GM23248 (cell line): ENCODE measurements around the gene GPRIN1. TPM values are rescaled to one million over a fixed set of nuclear protein-coding genes. Genes with fewer than 3 reads are reported as not detected.
A peak's percentile ranks its signal among the peaks of the same experiment; 100 is the strongest.

Experiments
- DNase-seq: peaks from one replicate; pipeline ENCODE4 v3.0.0-alpha.2; 2015
- H2AFZ ChIP-seq: fragments of 200-600 bp; sonication (generic); 2 replicates; pipeline ENCODE4 v1.6.1; 2016; ENCODE audit warnings: antibody characterized with exemption
- H3F3A ChIP-seq: fragments of 200-600 bp; sonication (generic); 2 replicates; pipeline ENCODE4 v1.6.1; 2016; ENCODE audit warnings: mild to moderate bottlenecking, antibody characterized with exemption, mixed run types; ENCODE audit not compliant: insufficient read depth
- H3K27ac ChIP-seq: fragments of 200-600 bp; sonication (generic); 2 replicates; pipeline ENCODE4 v1.5.1; 2016; ENCODE audit warnings: mild to moderate bottlenecking
- H3K27me3 ChIP-seq: fragments of 200-600 bp; sonication (generic); replicated peaks from 2 replicates; pipeline ENCODE4 v1.6.1; 2016; ENCODE audit warnings: mild to moderate bottlenecking; ENCODE audit not compliant: insufficient read depth
- H3K36me3 ChIP-seq: fragments of 200-600 bp; sonication (generic); 2 replicates; pipeline ENCODE4 v1.6.1; 2016; ENCODE audit warnings: low read depth, mild to moderate bottlenecking
- H3K4me1 ChIP-seq: fragments of 200-600 bp; sonication (generic); 2 replicates; pipeline ENCODE4 v1.6.1; 2016; ENCODE audit warnings: mild to moderate bottlenecking; ENCODE audit not compliant: insufficient read depth
- H3K4me2 ChIP-seq: fragments of 200-600 bp; sonication (generic); one replicate; pipeline ENCODE4 v1.6.1; 2016; ENCODE audit warnings: mild to moderate bottlenecking; ENCODE audit not compliant: unreplicated experiment
- H3K4me3 ChIP-seq: fragments of 200-600 bp; sonication (generic); 2 replicates; pipeline ENCODE4 v1.5.1; 2016; ENCODE audit warnings: mild to moderate bottlenecking
- H3K79me2 ChIP-seq: fragments of 200-600 bp; sonication (generic); 2 replicates; pipeline ENCODE4 v1.6.1; 2016; ENCODE audit warnings: mild to moderate bottlenecking; ENCODE audit not compliant: insufficient read depth
- H3K9ac ChIP-seq: fragments of 200-600 bp; sonication (generic); 2 replicates; pipeline ENCODE4 v1.6.1; 2016; ENCODE audit warnings: mild to moderate bottlenecking
- H3K9me2 ChIP-seq: fragments of 200-600 bp; sonication (generic); 2 replicates; pipeline ENCODE4 v1.6.1; 2016; ENCODE audit warnings: mixed run types, mild to moderate bottlenecking, moderate library complexity; ENCODE audit not compliant: insufficient read depth
- H3K9me3 ChIP-seq: fragments of 200-600 bp; sonication (generic); one replicate; pipeline ENCODE4 v1.6.1; 2017; ENCODE audit warnings: low read depth
- H4K20me1 ChIP-seq: fragments of 200-600 bp; sonication (generic); 2 replicates; pipeline ENCODE4 v1.6.0; 2016; ENCODE audit not compliant: insufficient read depth
- EZH2 ChIP-seq: fragments of 200-600 bp; sonication (generic); IDR thresholded peaks from 2 replicates; pipeline ENCODE4 v1.6.1; 2018; ENCODE audit warnings: antibody characterized with exemption, mild to moderate bottlenecking; ENCODE audit not compliant: insufficient read depth, poor library complexity, severe bottlenecking
- EZH2phosphoT487 ChIP-seq: fragments of 200-600 bp; sonication (generic); IDR thresholded peaks from 2 replicates; pipeline ENCODE4 v1.6.1; 2018; ENCODE audit warnings: antibody characterized with exemption, moderate library complexity, mild to moderate bottlenecking, low read depth; ENCODE audit not compliant: insufficient read depth
- WGBS, 2 experiments: methylation state at CpG; one replicate each; pipeline ENCODE4 v1.1.6; 2015 to 2017; ENCODE audit warnings: low lambda C conversion rate in 2 of 2, low coverage in 1 of 2; ENCODE audit errors: missing lambda C conversion rate in 2 of 2; 5-methylcytosine and 5-hydroxymethylcytosine counted together
- in situ Hi-C: fragments of 300-500 bp; cut with MboI; formaldehyde crosslinking; loops from 2 replicates; pipeline ENCODE4 v1.15.0; 2020
- polyA plus RNA-seq: library from polyadenylated mRNA; unstranded; fragments of >200 nt; fragmentation: Nextera tagmentation; extraction: Ambion mirVana; gene quantifications from 2 replicates; pipeline ENCODE4 v1.2.1, GENCODE V29; 2016
- total RNA-seq: library from RNA; depleted of rRNA; stranded (reverse); fragments of >200 nt; shearing (Covaris generic); gene quantifications from 2 replicates; pipeline ENCODE4 v1.2.3, GENCODE V29; 2014

Gene GPRIN1
- total and polyA plus RNA-seq, 2 experiments from 2014 or later = 1.2 to 4.8 TPM

DNA sequence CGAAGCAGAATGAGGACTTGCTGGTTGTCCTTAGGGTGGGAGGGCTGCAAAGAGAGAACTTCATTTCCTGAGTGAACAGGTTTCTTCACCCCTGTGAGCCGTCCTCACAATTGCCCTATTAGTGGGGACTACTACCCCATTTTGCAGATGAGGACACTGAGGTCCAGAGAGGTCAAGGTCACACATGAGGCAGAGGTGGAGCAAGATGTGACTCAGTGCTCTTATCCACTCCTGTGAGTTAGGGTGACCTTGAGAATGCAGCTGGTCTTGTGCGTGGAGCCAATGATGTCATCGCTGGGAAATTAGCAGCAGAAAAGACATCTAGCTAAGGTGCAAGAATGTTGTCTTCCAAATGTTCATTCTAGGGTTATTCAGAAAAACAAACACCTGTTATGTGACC lies 26.9 kb downstream of the GPRIN1 start:
- in situ Hi-C loops = no loop called here
- no peaks in the 10 kb centered on the region for H3K27me3 ChIP-seq

DNA sequence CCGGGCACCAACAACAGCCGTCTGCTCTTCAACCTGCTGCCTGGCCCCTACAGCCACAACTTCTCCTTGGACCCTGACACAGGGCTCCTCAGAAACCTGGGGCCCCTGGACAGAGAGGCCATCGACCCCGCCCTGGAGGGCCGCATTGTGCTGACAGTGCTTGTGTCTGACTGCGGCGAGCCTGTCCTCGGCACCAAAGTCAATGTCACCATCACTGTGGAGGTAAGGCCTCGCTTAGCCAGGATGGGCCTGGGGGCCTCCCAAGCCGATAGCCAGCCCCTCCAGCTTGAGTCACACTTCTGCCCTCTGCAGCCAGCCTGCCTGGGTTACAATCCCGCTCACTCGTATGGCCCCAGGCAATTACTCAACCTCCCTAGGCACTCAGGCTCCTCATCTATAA lies 28.6 kb downstream of the GPRIN1 start:
- Histone ChIP-seq H3K4me3 (no peak overlapping the region), H3K36me3 (no peaks in the 10 kb centered on the region), H4K20me1 (no peaks in the 10 kb centered on the region), H3K4me1 (no peaks in the 10 kb centered on the region), H2AFZ (no peak overlapping the region), H3F3A (no peaks in the 10 kb centered on the region), H3K79me2 (no peaks in the 10 kb centered on the region), H3K27ac (no peak overlapping the region), H3K9me2 (no peaks in the 10 kb centered on the region), H3K4me2 (no peak overlapping the region), H3K27me3 (no peaks in the 10 kb centered on the region), H3K9ac (no peak overlapping the region), H3K9me3 (no peaks in the 10 kb centered on the region)
- 73 to 74% methylated on average over 12 of the region's 12 CpGs for WGBS, 2 experiments
- DNase-seq = no peak
- in situ Hi-C loops = no loop called here
- TF ChIP-seq EZH2 = no peak
- no peak for TF ChIP-seq EZH2phosphoT487

More for the DNA sequence above, 26.9 kb downstream of the GPRIN1 start:
- no peak overlapping the region for H3K9ac ChIP-seq
- H3F3A ChIP-seq = no peaks in the 10 kb centered on the region
- no peaks in the 10 kb centered on the region for H3K36me3 ChIP-seq
- no peaks in the 10 kb centered on the region for H3K79me2 ChIP-seq
- H3K4me1 ChIP-seq = no peaks in the 10 kb centered on the region
- H3K4me2 ChIP-seq = no peak overlapping the region
- H2AFZ ChIP-seq = no peak overlapping the region
- no peak for DNase-seq
- H3K9me2 ChIP-seq = no peaks in the 10 kb centered on the region
- WGBS, 2 experiments = 62 to 71% methylated on average over 4 of the region's 4 CpGs
- no peak overlapping the region for H3K27ac ChIP-seq
- H3K9me3 ChIP-seq = no peaks in the 10 kb centered on the region
- no peak for TF ChIP-seq EZH2phosphoT487
- TF ChIP-seq EZH2 = no peak
- H3K4me3 ChIP-seq = no peak overlapping the region
- no peaks in the 10 kb centered on the region for H4K20me1 ChIP-seq

DNA sequence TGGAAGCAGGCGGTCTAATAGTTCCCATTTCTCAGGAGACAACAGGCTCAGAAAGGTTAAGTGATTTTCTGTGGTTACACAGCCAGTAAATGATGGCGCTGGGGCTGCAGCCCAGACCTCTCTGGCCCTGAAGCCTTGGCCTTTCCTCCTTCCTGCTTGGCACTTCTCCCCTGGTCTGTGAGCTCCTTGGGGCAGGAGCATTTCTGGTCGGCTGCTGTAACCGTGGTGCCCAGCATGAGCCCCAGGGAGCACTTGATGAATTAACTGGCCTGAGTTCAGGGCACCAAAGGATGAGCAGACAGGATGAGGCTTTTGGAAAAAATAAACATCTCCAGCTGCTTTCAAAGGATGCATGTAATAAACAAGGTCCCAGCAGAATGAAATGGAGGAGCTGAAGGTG lies 30.6 kb downstream of the GPRIN1 start:
- H3K9me3 ChIP-seq = no peaks in the 10 kb centered on the region
- no peaks in the 10 kb centered on the region for H3F3A ChIP-seq
- H4K20me1 ChIP-seq = no peaks in the 10 kb centered on the region
- H3K4me1 ChIP-seq = no peaks in the 10 kb centered on the region
- H3K27ac ChIP-seq = no peak overlapping the region
- 56 to 61% methylated on average over 4 of the region's 4 CpGs for WGBS, 2 experiments
- H3K4me3 ChIP-seq = no peak overlapping the region
- H3K79me2 ChIP-seq = no peaks in the 10 kb centered on the region
- TF ChIP-seq EZH2phosphoT487 = no peak
- TF ChIP-seq EZH2 = no peak
- no peaks in the 10 kb centered on the region for H3K36me3 ChIP-seq
- H3K9me2 ChIP-seq = no peaks in the 10 kb centered on the region
- H3K9ac ChIP-seq = no peak overlapping the region
- no peak overlapping the region for H2AFZ ChIP-seq
- no peaks in the 10 kb centered on the region for H3K27me3 ChIP-seq
- in situ Hi-C loops = no loop called here
- no peak for DNase-seq
- no peak overlapping the region for H3K4me2 ChIP-seq

DNA sequence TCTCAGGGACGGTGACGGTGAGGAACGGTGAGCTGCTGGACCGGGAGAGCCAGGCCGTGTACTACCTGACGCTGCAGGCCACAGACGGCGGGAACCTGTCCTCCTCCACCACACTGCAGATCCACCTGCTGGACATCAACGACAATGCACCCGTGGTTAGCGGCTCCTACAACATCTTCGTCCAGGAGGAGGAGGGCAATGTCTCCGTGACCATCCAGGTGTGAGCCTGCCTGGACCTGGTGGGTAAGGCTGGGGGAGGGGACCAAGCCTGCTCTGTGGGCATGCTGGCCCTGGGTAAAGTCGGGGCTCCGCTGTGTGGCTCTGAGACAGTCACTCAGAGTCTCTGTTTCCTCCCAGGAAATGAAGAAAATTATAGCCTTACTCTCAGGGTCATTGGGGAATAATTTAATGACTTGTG lies 31.6 kb downstream of the GPRIN1 start:
- Histone ChIP-seq H4K20me1 (no peaks in the 10 kb centered on the region), H3K4me2 (no peak overlapping the region), H3K27ac (no peak overlapping the region), H3K79me2 (no peaks in the 10 kb centered on the region), H2AFZ (no peak overlapping the region), H3K9me3 (no peaks in the 10 kb centered on the region), H3K4me3 (no peak overlapping the region), H3K9ac (no peak overlapping the region), H3K9me2 (no peaks in the 10 kb centered on the region), H3K27me3 (no peaks in the 10 kb centered on the region), H3F3A (no peaks in the 10 kb centered on the region), H3K36me3 (no peaks in the 10 kb centered on the region), H3K4me1 (no peaks in the 10 kb centered on the region)
- TF ChIP-seq EZH2phosphoT487 (no peak), EZH2 (no peak)
- in situ Hi-C loops = no loop called here
- WGBS, 2 experiments = 26 to 27% methylated on average over 15 of the region's 15 CpGs
- DNase-seq = peak; percentile 53
